ENCODE data around the gene FILIP1.

Gene FILIP1

GRCh38 chr6:75246386-75246785 is 247.2 kb downstream of the FILIP1 start:
- no peak for DNase-seq

GRCh38 chr6:75244063-75244584 is 249.5 kb downstream of the FILIP1 start:
- DNase-seq = no peak

GRCh38 chr6:75243333-75244062 is 250.1 kb downstream of the FILIP1 start, which contains the start of gene COX7A2:
Gene COX7A2 (minus strand): TSS chr6:75243801. CDS start chr6:75243734, 67 bp downstream.
- DNase-seq = peak; percentile 97

Data from NCI-H1092 treated with DMSO at 0.1 percent for 48 hours (cell line).